Stimulated activated CD8-positive, alpha-beta memory T cell treated with anti-CD3 and anti-CD28 coated beads, Interleukin-2, amount 100 ng/mL, for 48 hours (primary cell): ENCODE results near the gene TMEM35B.
"Not testable (repeated sequence)": the region's sequence is repeated elsewhere in the genome, so short reads cannot be mapped to it uniquely, and the experiment has no call there.

Source experiments
- DNase-seq, 2 donors: peaks; one replicate each; pipeline ENCODE4 v3.0.0-alpha.2; 2020; ENCODE audit warnings: low read depth in 2 of 2

TMEM35B gene

GRCh38 chr1:34984793-34985608 lies at the start of gene TMEM35B:
TMEM35B (minus strand) TSS chr1:34985347; CDS start chr1:34985305, 42 bp downstream.
- DNase-seq = peak; percentile 71 to 73

- no peak for DNase-seq
Observed at GRCh38 chr1:35033346-35033745, 48.2 kb upstream of the TMEM35B start.

GRCh38 chr1:35032384-35032739 lies 47.2 kb upstream of the TMEM35B start:
- no peak for DNase-seq

- DNase-seq = peak; percentile 4 to 21
Observed at GRCh38 chr1:35030756-35031446, 45.8 kb upstream of the TMEM35B start.

- no peak for DNase-seq
Observed at GRCh38 chr1:35030338-35030737, 45.2 kb upstream of the TMEM35B start.

GRCh38 chr1:35029761-35030160 lies 44.6 kb upstream of the TMEM35B start:
- DNase-seq = no peak

DNA sequence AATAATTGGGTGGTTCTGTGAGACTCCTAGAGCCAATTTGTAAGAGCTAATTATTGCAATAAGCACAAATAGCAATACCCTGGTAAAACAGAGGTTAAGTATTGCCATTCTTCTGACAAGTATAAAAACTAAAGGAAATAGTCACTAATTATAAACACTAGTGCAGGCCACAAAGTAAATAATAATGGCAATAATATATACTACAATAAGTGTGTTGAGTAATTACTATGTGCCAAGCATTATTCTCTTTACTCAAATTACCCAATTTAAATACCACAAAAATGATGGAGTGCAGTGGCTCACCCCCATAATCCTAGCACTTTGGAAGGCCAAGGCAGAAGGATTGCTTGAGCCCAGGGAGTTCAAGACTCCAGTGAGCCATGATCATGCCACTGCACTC lies 31.3 kb upstream of the TMEM35B start:
- DNase-seq = no peak

- DNase-seq = no peak
Observed at GRCh38 chr1:35014486-35014885, 29.3 kb upstream of the TMEM35B start.

GRCh38 chr1:35005711-35006110 lies 20.6 kb upstream of the TMEM35B start:
- no peak for DNase-seq

- no peak for DNase-seq
Observed at GRCh38 chr1:35001743-35002142, 16.6 kb upstream of the TMEM35B start.

- no peak for DNase-seq
Observed at GRCh38 chr1:34994878-34995277, 9.7 kb upstream of the TMEM35B start.

DNA sequence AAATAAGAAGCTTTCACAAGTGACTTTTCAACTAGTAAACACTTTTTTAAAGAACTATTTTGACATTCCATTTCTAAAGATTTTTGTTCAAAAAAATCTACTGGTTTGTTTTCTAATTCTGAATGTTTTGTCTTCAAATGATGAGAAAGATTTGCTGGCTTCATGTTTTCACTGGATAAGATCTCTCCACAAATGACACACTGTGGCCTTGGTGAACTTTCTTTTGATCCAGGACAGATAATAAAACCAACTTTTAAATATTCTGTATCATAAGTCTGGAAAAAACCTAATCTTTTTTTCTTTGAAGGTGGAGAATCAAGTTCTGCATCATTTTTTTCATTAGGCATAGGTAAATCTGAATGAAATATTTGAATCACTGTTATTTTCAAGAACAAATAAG lies 3.4 kb upstream of the TMEM35B start:
- DNase-seq = no peak

- DNase-seq = no peak
Observed at GRCh38 chr1:34988147-34988546, 3.0 kb upstream of the TMEM35B start.

- no peak for DNase-seq
Observed at GRCh38 chr1:34987018-34987417, 1.9 kb upstream of the TMEM35B start.

DNA sequence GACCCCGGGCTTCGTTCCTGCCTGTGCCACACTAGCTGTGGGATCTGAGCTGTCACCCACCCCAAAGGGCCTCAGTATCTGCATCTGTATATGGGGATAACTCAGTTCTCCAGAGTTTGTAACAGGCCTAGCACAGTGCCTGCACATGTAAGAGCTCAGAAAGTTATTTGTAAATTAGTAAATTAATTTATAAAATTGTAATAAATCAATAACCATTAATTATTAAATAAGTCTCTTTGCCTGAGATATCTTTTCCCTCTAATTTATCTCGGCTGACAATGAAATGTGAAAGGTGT lies 410 bp upstream of the TMEM35B start:
- not testable (repeated sequence) for DNase-seq

DNA sequence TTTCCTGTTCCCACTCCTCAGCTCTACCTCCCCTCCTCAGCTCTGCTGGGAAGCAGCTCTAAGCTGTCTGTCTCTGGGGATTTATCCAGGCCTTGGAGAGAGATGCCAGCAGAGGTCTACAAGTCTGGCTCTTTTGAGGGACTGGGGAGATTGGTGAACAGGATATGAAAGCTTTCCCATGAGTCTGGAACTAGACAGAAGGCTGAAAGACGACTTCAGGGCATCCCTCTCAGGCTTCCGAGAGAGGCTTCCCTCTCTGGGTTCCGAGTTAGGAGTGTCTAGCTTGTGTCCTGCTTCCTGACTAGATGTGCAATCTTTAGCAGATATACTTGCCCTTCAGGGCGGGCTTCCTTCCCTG lies 733 bp downstream of the TMEM35B start:
- no peak for DNase-seq

DNA sequence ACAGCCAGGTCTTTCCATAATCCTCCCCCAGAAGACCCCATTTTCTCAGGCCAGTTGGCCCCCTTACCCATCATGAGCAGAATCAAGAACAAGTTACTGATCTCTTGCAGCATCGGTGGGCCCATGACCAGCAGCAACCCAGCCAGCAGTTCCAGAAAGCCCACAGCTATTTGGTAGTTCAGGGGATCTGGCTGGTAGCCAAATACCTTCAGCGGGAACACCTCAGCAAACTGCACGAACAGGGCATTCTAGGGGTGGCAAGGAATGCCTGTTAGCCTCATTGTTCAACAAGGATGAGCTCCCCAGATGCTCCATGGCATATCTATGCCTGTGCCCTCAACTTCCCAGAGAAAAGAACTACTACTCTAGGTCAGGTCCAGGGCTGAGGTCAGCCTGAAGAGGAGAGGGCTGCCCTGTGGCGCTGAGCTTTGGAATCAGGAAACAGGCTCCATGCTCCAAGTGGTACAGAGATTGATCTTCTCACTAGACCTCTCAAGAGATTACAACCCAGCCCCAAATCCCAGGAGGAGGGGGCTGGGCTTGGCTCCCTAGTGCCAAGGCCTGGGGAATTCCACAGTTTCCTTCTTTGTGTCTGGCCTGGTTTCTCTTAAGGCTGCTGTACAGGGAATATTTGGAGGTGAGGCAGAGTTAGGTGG lies 1.3 kb downstream of the TMEM35B start:
- no peak for DNase-seq

DNA sequence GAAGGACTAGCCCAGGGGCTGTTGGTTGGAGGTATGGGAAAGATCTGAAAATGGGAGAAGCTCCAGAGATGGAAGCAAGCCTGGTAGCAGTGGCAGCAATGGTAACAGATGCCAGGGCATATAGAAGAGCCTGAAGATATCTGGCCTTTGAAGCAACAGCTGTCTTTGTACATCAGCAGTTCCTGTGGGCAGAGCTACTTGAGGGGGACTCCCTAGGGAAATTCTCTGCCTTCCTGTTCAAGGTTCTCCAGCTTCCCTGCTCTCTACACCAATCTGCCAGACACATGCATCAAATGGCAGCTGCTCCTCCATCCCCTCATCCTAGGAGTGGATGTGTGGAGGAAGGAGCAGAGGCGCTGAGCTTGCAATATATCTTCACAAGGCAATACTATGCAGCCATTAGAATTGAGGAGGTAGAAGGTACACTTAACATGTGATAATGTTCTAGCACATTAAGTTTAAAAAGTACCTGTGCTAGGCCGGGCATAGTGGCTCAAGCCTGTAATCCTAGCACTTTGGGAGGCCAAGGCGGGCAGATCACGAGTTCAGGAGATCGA lies 2.2 kb downstream of the TMEM35B start:
- DNase-seq = no peak

- no peak for DNase-seq
Observed at GRCh38 chr1:34980715-34981114, 4.4 kb downstream of the TMEM35B start.

GRCh38 chr1:34978921-34979320 lies 6.2 kb downstream of the TMEM35B start:
- DNase-seq = no peak

- DNase-seq = no peak
Observed at GRCh38 chr1:34977858-34978257, 7.3 kb downstream of the TMEM35B start.

DNA sequence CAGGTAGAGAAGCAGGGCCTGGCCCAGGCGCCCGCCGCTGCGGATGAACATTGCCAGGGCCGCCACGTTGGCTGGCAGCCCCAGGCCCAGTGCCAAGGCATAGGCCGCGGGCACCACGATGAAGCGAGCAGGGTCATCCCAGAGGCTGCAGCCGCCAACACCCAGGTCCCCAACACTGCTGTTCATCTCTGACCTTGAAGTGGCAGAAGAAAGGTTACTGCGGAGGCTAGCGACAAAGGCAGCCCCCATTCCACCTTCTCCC lies 8.0 kb downstream of the TMEM35B start:
- DNase-seq = no peak
